H1 (cell line): ENCODE measurements around the gene GSTO1. TPM values are rescaled to one million over a fixed set of nuclear protein-coding genes. Genes with fewer than 3 reads are reported as not detected.

Source experiments
- CTCF ChIA-PET: fragments of 300-600 bp; sonication (Branson Sonifier 250); formaldehyde crosslinking; loops from one replicate; lab custom pipeline; 2021; ENCODE audit not compliant: partially characterized antibody; lab: Charles Lee
- POLR2A ChIA-PET: fragments of 300-600 bp; sonication (Branson Sonifier 250); formaldehyde crosslinking; loops from one replicate; lab custom pipeline; 2021; ENCODE audit warnings: inconsistent platforms; ENCODE audit not compliant: partially characterized antibody; lab: Charles Lee
- DNase-seq, 2 experiments: peaks; one replicate each; pipeline versions ENCODE4 v3.0.0 to v3.0.0-alpha.2; 2010 to 2022; ENCODE audit warnings: low spot score in 2 of 2, low read depth in 1 of 2, mixed read lengths in 1 of 2
- FAIRE-seq: peaks from 2 replicates; lab custom pipeline; 2011; peaks lifted over from hg19 to GRCh38; lab: Jason Lieb, UNC
- H2AFZ ChIP-seq: 2 replicates; pipeline ENCODE4 v1.8.1; 2012; ENCODE audit warnings: low read length, inconsistent platforms
- H2AK5ac ChIP-seq: 2 replicates; pipeline ENCODE4 v1.6.1; 2013; ENCODE audit warnings: low read depth, low read length
- H2BK120ac ChIP-seq: replicated peaks from 2 replicates; pipeline ENCODE3; 2013; ENCODE audit warnings: low read depth, low read length, inconsistent platforms
- H2BK12ac ChIP-seq: 2 replicates; pipeline ENCODE4 v1.6.1; 2013; ENCODE audit warnings: low read depth, low read length
- H2BK15ac ChIP-seq: 2 replicates; pipeline ENCODE4 v1.6.1; 2013; ENCODE audit warnings: low read length
- H2BK20ac ChIP-seq: 2 replicates; pipeline ENCODE4 v1.6.1; 2013; ENCODE audit warnings: low read length
- H2BK5ac ChIP-seq: 2 replicates; pipeline ENCODE4 v1.6.1; 2013; ENCODE audit warnings: low read depth, low read length
- H3K14ac ChIP-seq: 2 replicates; pipeline ENCODE4 v1.6.1; 2013; ENCODE audit warnings: inconsistent platforms; ENCODE audit not compliant: insufficient read length
- H3K18ac ChIP-seq: 2 replicates; pipeline ENCODE4 v1.6.1; 2013; ENCODE audit warnings: low read length; ENCODE audit errors: extremely low read depth
- H3K23ac ChIP-seq: 2 replicates; pipeline ENCODE4 v1.6.1; 2013; ENCODE audit warnings: inconsistent platforms; ENCODE audit not compliant: insufficient read length
- H3K23me2 ChIP-seq: 2 replicates; pipeline ENCODE4 v1.6.1; 2013; ENCODE audit warnings: low read depth, low read length
- H3K27ac ChIP-seq: 2 replicates; pipeline ENCODE4 v1.6.1; 2011; ENCODE audit warnings: low read depth, low read length, inconsistent platforms
- H3K27me3 ChIP-seq, 4 experiments: replicated peaks in 1 of 4; 1 replicate in 1 of 4; 2 replicates in 3 of 4; pipeline versions ENCODE4 v1.6.1 to v1.8.1; 2011 to 2013; ENCODE audit warnings: low read length in 3 of 4, mild to moderate bottlenecking in 3 of 4, inconsistent platforms in 2 of 4, mixed read lengths in 2 of 4, moderate library complexity in 1 of 4; ENCODE audit not compliant: control insufficient read depth in 3 of 4, insufficient read depth in 3 of 4; ENCODE audit errors: extremely low read depth in 1 of 4
- H3K36me3 ChIP-seq, 4 experiments: 2 replicates each; pipeline versions ENCODE4 v1.6.1 to v1.8.1; 2011 to 2013; ENCODE audit warnings: mild to moderate bottlenecking in 4 of 4, low read length in 3 of 4, moderate library complexity in 2 of 4, control low read depth in 1 of 4, inconsistent platforms in 1 of 4; ENCODE audit not compliant: insufficient read depth in 4 of 4, control insufficient read depth in 2 of 4
- H3K4ac ChIP-seq: replicated peaks from 2 replicates; pipeline ENCODE3; 2013; ENCODE audit warnings: low read length, low read depth, mixed read lengths, inconsistent platforms; ENCODE audit not compliant: insufficient read length
- H3K4me1 ChIP-seq, 4 experiments: replicated peaks in 1 of 4; 1 replicate in 1 of 4; 2 replicates in 3 of 4; pipeline versions ENCODE4 v1.6.1 to v1.8.1; 2011 to 2013; ENCODE audit warnings: low read length in 3 of 4, inconsistent platforms in 2 of 4, mixed read lengths in 1 of 4; ENCODE audit not compliant: insufficient read depth in 4 of 4, control insufficient read depth in 3 of 4
- H3K4me2 ChIP-seq, 2 experiments: 2 replicates each; pipeline versions ENCODE4 v1.6.1 to v1.8.1; 2011 to 2013; ENCODE audit warnings: low read depth in 2 of 2, low read length in 2 of 2, control low read depth in 1 of 2, inconsistent platforms in 1 of 2, mild to moderate bottlenecking in 1 of 2; ENCODE audit not compliant: insufficient read depth in 1 of 2
- H3K4me3 ChIP-seq, 4 experiments: fragments of 200-600, 300-600 bp in 1 of 4; sonication (generic), shearing (Covaris generic), sonication (Bioruptor Twin) in 1 of 4; 2 replicates each; pipeline versions ENCODE4 v1.5.1 to v1.8.1; 2011 to 2016; ENCODE audit warnings: low read length in 4 of 4, low read depth in 3 of 4, control low read depth in 2 of 4, inconsistent platforms in 2 of 4, mild to moderate bottlenecking in 2 of 4, mixed read lengths in 1 of 4, moderate library complexity in 1 of 4; ENCODE audit not compliant: insufficient read depth in 2 of 4; ENCODE audit errors: extremely low read depth in 1 of 4
- H3K56ac ChIP-seq: replicated peaks from 2 replicates; pipeline ENCODE3; 2013; ENCODE audit warnings: low read depth, mild to moderate bottlenecking, mixed read lengths, low read length, inconsistent platforms; ENCODE audit not compliant: insufficient read length
- H3K79me1 ChIP-seq: 2 replicates; pipeline ENCODE4 v1.6.1; 2013; ENCODE audit warnings: low read depth, low read length, control low read depth
- H3K79me2 ChIP-seq, 2 experiments: 2 replicates each; pipeline versions ENCODE4 v1.6.1 to v1.8.1; 2012 to 2013; ENCODE audit warnings: low read length in 2 of 2, mild to moderate bottlenecking in 2 of 2, inconsistent platforms in 1 of 2; ENCODE audit not compliant: insufficient read depth in 2 of 2, control insufficient read depth in 1 of 2
- H3K9ac ChIP-seq, 4 experiments: replicated peaks in 1 of 4; 1 replicate in 1 of 4; 2 replicates in 3 of 4; pipeline versions ENCODE4 v1.6.1 to v1.8.1; 2011 to 2013; ENCODE audit warnings: low read depth in 3 of 4, low read length in 3 of 4, control low read depth in 2 of 4, mild to moderate bottlenecking in 2 of 4, moderate library complexity in 2 of 4, inconsistent platforms in 1 of 4; ENCODE audit errors: extremely low read depth in 1 of 4
- H3K9me3 ChIP-seq, 2 experiments: 2 replicates each; pipeline versions ENCODE4 v1.6.1 to v1.8.1; 2012 to 2013; ENCODE audit warnings: mild to moderate bottlenecking in 2 of 2, moderate library complexity in 2 of 2, control low read depth in 1 of 2, inconsistent platforms in 1 of 2, low read depth in 1 of 2, low read length in 1 of 2, mixed read lengths in 1 of 2; ENCODE audit not compliant: insufficient read depth in 2 of 2
- H4K20me1 ChIP-seq, 2 experiments: replicated peaks in 1 of 2; 2 replicates each; pipeline versions ENCODE3 to v1.8.1; 2011 to 2013; ENCODE audit warnings: inconsistent platforms in 2 of 2, low read length in 2 of 2, mild to moderate bottlenecking in 1 of 2; ENCODE audit not compliant: insufficient read depth in 2 of 2, control insufficient read depth in 1 of 2
- H4K5ac ChIP-seq: 2 replicates; pipeline ENCODE4 v1.6.1; 2013; ENCODE audit warnings: low read length, low read depth, mixed read lengths, inconsistent platforms; ENCODE audit not compliant: insufficient read length
- H4K8ac ChIP-seq: 2 replicates; pipeline ENCODE4 v1.8.0; 2013; ENCODE audit warnings: mild to moderate bottlenecking, moderate library complexity, low read length, inconsistent platforms; ENCODE audit not compliant: insufficient read depth; ENCODE audit errors: extremely low read depth
- H4K91ac ChIP-seq: replicated peaks from 2 replicates; pipeline ENCODE3; 2013; ENCODE audit warnings: low read length, mixed read lengths, inconsistent platforms; ENCODE audit not compliant: insufficient read length
- CREB1 ChIP-seq: IDR thresholded peaks from 2 replicates; pipeline ENCODE4 v1.6.1; 2012; ENCODE audit warnings: inconsistent platforms
- CTBP2 ChIP-seq: IDR thresholded peaks from 2 replicates; pipeline ENCODE4 v1.7.0; 2011; ENCODE audit warnings: borderline replicate concordance, mild to moderate bottlenecking, moderate library complexity, mixed read lengths, low read length; ENCODE audit not compliant: insufficient read depth, insufficient read length
- FOSL1 ChIP-seq: IDR thresholded peaks from 2 replicates; pipeline ENCODE4 v1.6.1; 2011; ENCODE audit warnings: mild to moderate bottlenecking, low read depth, low read length, moderate library complexity; ENCODE audit not compliant: insufficient read depth
- NANOG ChIP-seq: IDR thresholded peaks from 2 replicates; pipeline ENCODE4 v1.6.1; 2011; ENCODE audit warnings: low read length, low read depth, mild to moderate bottlenecking, inconsistent platforms; ENCODE audit not compliant: insufficient read depth, poor library complexity, severe bottlenecking
- polyA plus RNA-seq, 7 experiments: library from polyadenylated mRNA; depleted of rRNA in 3 of 7; stranded (reverse) in 5 of 7; unstranded in 2 of 7; fragments of >200 nt in 5 of 7; fragments of 200-250 nt in 2 of 7; gene quantifications; 1 replicate in 5 of 7; 2 replicates in 1 of 7; 4 replicates in 1 of 7; pipeline versions ENCODE4 v1.2.1 to v1.2.3, GENCODE V29; 2011 to 2013; ENCODE audit warnings: missing spikeins in 2 of 7, mixed read lengths in 2 of 7
- total RNA-seq: library from RNA; stranded (reverse); fragmentation: NEBNext Ultra II Directional; extraction: Animal tissue kit (Norgen Biotek cat#: 25700); gene quantifications from 2 replicates; pipeline ENCODE4 v1.2.1, GENCODE V29; 2021

GSTO1 gene
- total and polyA plus RNA-seq, 2 of the 8 experiments (the other 6 are each of a cell fraction or from before 2014, with no cell fraction given) = 22.4 to 32.5 TPM

DNA sequence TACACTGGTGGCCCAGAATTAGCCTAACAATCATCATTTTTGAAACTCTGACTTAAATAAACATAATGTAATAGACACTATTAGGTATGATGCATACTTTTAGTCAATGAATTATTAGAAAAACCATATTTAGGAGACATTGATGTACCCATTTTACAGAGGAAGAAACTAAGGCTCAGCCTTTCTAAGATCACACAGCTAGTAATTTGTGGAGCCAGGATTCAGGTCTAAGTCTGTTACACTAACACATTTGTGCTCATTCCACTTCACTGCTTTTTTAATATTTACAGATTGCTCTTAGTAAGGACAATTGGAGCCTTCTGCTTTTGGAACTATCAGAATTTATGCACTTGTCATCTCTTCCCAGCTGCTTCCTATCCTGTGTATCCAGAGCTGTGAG, 31.4 kb upstream of the GSTO1 start:
- no peak overlapping the region for H3K14ac ChIP-seq
- no peaks in the 10 kb centered on the region for H3K79me2 ChIP-seq
- no peaks in the 10 kb centered on the region for H3K36me3 ChIP-seq
- H3K4me1 ChIP-seq = no peaks in the 10 kb centered on the region
- H3K56ac ChIP-seq = no peak overlapping the region
- H3K4me2 ChIP-seq = no peak overlapping the region
- no peak overlapping the region for H2AFZ ChIP-seq
- H3K9ac ChIP-seq = no peak overlapping the region
- POLR2A ChIA-PET = no interaction called here
- no peaks in the 10 kb centered on the region for H3K23me2 ChIP-seq
- no peak overlapping the region for H2BK12ac ChIP-seq
- no peaks in the 10 kb centered on the region for H4K20me1 ChIP-seq
- H4K5ac ChIP-seq = no peak overlapping the region
- H3K79me1 ChIP-seq = no peaks in the 10 kb centered on the region
- no peak overlapping the region for H3K27ac ChIP-seq
- no peak overlapping the region for H2BK5ac ChIP-seq
- no peaks in the 10 kb centered on the region for H3K27me3 ChIP-seq
- H3K23ac ChIP-seq = no peak overlapping the region
- no peak overlapping the region for H3K18ac ChIP-seq
- no peak overlapping the region for H2BK15ac ChIP-seq
- H3K4me3 ChIP-seq = no peak overlapping the region
- no peak for FAIRE-seq
- no peaks in the 10 kb centered on the region for H3K9me3 ChIP-seq
- no peak overlapping the region for H4K91ac ChIP-seq
- H2BK20ac ChIP-seq = no peak overlapping the region
- H4K8ac ChIP-seq = no peak overlapping the region
- no peak overlapping the region for H2AK5ac ChIP-seq
- H2BK120ac ChIP-seq = no peak overlapping the region
- no peak for DNase-seq
- no peak overlapping the region for H3K4ac ChIP-seq
- CTCF ChIA-PET = interaction anchor here (1.5 kb wide), 1 partner anchor 335 kb away, joined by 3 read pairs; no protein-coding TSS in a partner anchor
- TF ChIP-seq NANOG (no peak), FOSL1 (no peak), CTBP2 (no peak), CREB1 (no peak)
